SW 1271 (cell line): ENCODE measurements around the gene PXT1.
"Not testable (repeated sequence)": the region's sequence is repeated elsewhere in the genome, so short reads cannot be mapped to it uniquely, and the experiment has no call there.

Experiments
- DNase-seq, 2 experiments: peaks; one replicate each; lab custom pipeline; 2025; lab: John Stamatoyannopoulos, UW

The PXT1 gene

GRCh38 chr6:36443471-36444428 is 1.1 kb upstream of the PXT1 start:
- DNase-seq = peak in 1 of 2 experiments; percentile 52

GRCh38 chr6:36442103-36442670 is 467 bp downstream of the PXT1 start:
- DNase-seq = no peak

DNA sequence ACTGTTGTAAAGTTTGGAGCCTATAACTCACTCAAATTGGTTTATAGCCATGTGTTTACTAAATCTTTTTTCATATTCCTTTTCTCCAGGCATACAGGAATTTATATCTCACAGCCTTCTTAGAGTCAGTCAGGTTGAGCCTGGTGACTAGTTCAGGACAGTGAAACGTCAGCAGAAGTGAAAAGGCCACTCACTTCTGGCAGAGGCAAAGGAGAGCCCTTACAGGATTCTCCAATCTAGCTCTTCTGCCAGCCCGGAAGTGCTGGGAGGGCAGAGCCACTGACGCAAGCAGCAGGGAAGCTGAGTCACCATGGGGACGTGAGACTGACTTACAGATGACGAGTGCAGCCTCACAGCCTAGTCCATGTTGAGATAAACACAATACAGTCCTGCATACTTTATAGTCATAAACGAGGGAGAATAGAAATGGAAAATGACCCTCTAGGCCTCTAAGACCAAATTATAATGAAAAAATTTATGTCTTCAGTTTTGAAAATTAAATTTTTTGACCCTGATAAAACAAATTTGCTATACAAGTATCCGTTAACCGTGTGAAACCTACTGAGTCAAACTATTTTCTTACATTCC is 1.3 kb downstream of the PXT1 start:
- DNase-seq = peak; percentile 96 to 99

- DNase-seq = no peak
Measured at GRCh38 chr6:36436466-36436865, 6.2 kb downstream of the PXT1 start.

DNA sequence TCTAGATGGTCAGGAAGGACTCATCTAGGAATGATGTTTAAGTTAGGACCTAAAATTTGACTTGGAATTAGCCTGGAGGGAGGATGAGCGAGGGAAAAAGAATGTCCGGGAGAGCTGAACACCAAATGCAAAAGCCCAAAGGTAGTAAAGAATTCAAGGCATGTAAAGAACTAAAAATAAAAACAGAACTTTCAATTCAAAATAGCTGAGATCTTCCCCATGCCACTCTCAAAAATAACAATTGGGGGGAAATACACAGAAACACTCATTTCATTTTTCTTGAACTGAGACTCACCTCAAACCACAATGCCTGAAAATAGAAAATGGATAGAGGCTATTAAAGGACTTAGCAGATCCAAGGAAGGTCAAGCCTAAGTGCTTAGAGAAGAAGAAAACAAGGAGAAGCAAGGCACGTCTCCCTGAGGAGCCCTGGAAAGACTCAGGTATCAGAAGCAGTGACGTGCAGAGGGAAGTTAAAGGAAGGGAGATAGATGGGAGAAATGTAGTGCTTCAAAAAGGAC is 10.4 kb downstream of the PXT1 start:
- DNase-seq = peak in 1 of 2 experiments; percentile 29

GRCh38 chr6:36431197-36431596 is 11.5 kb downstream of the PXT1 start:
- DNase-seq = no peak

- DNase-seq = no peak
Measured at GRCh38 chr6:36430351-36430750, 12.3 kb downstream of the PXT1 start.

DNA sequence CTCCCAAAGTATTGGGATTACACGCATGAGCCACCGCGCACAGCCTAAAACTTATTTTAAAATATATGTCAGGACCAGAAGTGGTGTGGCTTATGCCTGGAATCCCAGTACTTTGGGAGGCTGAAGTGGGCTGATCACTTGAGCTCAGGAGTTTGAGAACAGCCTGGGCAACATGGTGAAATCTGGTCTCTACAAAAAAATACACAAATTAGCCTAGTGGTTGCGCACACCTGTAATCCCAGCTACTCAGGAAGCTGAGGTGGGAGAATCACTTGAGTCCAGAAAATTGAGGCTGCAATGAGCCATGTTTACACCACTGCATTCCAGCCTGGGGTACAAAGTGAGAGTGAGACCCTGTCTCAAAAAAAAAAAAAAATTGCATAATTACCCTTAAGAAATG is 13.7 kb downstream of the PXT1 start:
- no peak for DNase-seq

- DNase-seq = no peak
Measured at GRCh38 chr6:36426622-36427021, 16.0 kb downstream of the PXT1 start.

DNA sequence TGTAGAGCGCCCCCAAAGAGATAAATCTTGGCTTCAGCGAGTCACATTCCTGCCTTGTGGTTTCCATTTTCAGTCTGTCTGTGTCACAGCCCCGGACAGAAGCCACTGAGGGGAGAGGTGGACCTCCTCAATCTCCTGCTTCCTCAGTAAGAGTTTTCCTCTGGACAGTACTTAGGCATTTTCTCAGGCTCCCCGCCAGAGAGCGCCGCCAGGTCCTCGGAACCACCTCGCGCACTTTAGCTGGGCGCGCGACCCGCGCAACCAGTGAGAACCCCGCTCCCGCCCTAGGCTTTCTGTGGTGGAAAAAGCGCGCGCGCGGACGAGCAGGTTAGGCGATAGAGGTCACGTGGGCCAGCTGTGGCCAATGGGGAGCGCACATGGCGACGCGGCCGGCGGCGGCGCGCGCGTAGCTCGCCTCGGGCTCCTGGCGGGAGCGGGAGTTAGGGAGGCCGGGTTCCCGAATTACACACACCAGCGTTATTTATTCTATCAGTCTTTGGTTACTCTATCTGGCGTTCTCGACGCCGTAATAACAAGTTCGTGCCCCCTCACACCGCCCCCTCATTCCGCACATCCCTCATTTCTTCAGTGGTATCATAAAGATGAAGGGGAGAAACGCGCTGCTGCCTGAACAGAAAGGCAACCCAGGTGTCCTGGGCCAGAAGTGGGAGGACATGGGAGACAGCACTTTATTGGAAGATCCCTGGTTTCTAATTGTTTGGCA is 19.4 kb downstream of the PXT1 start:
- peak; percentile 93 to 98 for DNase-seq

DNA sequence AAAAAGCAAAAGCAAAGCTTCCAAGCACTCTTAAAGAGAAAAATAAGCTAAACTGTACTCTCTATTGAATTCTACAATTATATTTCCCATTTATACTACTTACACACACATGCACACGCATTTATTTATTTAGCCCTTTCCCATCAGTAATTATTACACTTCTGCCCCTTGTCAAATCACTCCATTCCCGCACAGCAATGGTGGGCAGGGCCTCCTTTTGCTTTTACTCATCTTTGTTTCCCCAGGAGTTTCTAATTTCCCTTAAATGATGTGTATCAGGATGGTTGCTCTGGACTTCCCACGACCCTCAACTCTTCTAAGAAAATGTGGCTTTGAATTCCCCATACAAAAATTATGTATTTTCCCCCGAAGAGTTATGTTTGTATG is 19.9 kb downstream of the PXT1 start:
- DNase-seq = no peak

GRCh38 chr6:36419310-36419709 is 23.3 kb downstream of the PXT1 start:
- no peak for DNase-seq

DNA sequence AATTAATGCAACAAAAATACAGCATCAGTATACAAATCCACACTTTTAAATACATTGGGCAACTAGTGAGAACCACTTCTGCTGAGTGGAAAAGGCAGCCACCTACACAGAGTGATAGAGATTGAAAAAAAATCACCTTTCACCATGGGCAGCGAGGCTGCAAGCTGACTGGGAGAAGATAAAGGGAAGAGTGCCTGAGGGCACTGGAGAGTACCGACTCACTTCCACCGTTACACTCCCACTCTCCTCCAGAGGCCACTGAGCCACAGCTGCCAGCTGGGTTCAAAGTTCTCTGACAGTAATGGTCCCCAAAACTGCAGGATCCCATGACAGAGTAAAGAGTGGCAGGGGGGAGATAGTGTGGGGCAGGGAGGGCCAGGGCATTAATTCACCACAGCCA is 24.1 kb downstream of the PXT1 start:
- no peak for DNase-seq

DNA sequence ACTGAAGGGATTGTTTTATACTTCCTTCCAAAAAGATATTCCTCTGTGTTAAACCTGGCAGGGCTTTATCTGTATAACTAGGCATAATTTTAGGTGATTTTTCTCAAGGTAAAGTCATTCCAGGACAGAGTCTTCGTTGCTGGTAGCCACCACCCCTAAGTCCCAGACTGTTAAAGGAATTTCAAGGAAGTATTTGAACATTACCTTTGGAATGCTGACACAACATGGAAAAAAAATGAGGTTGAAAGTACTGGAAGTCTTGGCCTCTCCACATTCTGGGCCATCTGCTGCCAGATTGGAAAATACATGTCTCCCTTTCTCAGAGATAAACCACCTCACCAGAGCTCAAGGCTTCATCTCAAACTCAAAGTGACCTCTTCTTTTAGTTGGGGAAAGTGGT is 28.2 kb downstream of the PXT1 start:
- DNase-seq = peak in 1 of 2 experiments; percentile 12

- no peak for DNase-seq
Measured at GRCh38 chr6:36413489-36414480, 28.9 kb downstream of the PXT1 start.

- not testable (repeated sequence) for DNase-seq
Measured at GRCh38 chr6:36409718-36410117, 32.9 kb downstream of the PXT1 start.

- no peak for DNase-seq
Measured at GRCh38 chr6:36404164-36404563, 38.5 kb downstream of the PXT1 start.

GRCh38 chr6:36402481-36402880 is 40.2 kb downstream of the PXT1 start:
- no peak for DNase-seq

DNA sequence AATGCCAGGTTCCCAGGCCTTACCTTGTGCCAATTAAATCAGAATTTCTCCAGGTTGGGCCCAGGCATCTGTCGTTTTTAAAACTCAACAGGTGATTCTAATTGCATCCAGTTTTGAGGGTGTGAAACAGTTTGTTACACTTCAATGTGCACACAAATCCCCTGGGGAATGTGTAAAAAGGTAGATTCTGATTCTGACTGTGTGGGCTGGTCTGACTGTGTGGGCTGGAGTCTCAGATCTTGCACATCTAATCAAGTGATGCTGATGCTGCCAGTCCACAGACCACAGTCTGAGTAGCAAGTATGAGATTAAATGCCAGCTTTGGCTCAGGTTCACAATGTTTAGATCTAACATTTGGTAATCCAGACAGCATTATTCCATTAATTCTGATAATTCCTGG is 42.7 kb downstream of the PXT1 start:
- no peak for DNase-seq

GRCh38 chr6:36392621-36393020 is 50.0 kb downstream of the PXT1 start:
- DNase-seq = no peak

- DNase-seq = no peak
Measured at GRCh38 chr6:36389353-36389752, 53.3 kb downstream of the PXT1 start.
